Stimulated activated CD4-positive, alpha-beta T cell treated with anti-CD3 and anti-CD28 coated beads, Interleukin-2, amount 100 ng/mL, for 4 hours (primary cell): ENCODE results near the gene NKIRAS2.
A peak's percentile ranks its signal among the peaks of the same experiment; 100 is the strongest.
"Not testable (repeated sequence)": the region's sequence is repeated elsewhere in the genome, so short reads cannot be mapped to it uniquely, and the experiment has no call there.

Experiments
- DNase-seq: peaks from one replicate; pipeline ENCODE4 v3.0.0-alpha.2; 2020; ENCODE audit warnings: low read depth

The NKIRAS2 gene

DNA sequence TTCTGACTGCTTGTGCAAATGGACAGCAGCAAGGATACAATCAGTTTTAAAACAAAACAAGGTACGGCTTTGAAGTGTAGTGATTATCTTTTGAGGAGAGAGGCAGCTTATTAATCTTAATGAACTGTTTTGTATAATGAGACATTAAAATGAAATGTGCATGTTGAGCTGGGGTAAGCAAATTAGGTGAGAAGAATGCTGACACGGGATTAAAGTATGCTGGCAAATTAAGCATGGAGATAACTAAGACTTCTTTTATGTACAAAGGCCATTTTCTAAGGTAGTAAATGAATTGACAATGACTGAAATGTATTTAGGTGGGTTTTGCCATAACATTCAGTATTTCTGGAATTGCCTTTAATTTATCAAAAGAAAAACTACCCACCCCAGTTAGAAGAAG is 21.4 kb upstream of the NKIRAS2 start:
- DNase-seq = no peak

DNA sequence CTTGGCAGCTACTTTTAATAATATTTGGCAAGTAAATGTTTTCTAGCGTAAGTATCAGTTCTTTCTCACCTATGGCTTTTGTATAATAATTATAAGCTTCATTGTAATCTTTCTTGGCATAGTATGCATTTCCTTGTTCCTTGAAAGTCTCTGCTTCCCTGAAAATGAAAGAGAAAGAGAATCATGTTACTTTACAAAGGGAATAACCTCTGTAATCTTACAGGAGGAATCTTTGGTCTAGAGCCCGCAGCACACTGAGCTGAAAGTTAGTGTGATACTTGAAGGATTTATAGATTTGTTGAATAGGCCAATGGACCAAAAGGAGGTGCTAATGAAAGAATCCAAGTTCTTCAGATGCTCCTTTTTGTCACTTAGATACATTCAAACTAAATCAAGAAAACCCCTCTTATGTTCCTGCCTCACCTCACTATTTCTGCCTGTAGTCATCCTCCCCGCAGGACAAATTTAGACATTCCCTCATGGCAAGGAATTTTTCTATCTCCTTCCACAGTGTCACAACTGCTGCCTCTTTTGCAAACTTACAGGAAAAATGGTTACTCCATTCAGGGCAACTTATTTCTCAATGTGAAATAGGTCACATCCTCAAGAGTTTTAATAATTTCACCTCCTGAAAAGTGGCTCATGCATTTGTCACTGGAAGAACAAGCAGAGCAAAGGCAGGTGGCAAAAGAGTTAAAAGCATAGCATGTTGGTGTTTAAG is 19.3 kb upstream of the NKIRAS2 start:
- no peak for DNase-seq

DNA sequence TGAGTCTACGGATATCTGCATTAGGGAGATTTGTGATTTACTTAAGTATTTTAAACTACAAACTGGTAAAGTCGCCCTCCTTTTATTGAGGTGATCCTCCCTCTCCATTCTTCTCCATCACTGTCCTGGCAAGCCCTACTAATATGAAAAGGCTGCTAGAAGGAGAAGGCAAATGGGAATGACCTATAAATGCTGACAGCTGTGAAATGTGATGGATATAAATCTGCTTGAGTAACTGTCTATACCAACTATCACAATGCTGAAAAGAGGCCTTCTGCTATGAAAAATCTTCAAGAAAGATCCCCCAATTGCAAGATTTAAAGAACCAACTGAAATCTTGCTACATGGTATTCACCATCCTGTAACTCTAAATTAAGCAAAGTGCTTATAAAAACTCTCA is 18.2 kb upstream of the NKIRAS2 start:
- DNase-seq = no peak

DNA sequence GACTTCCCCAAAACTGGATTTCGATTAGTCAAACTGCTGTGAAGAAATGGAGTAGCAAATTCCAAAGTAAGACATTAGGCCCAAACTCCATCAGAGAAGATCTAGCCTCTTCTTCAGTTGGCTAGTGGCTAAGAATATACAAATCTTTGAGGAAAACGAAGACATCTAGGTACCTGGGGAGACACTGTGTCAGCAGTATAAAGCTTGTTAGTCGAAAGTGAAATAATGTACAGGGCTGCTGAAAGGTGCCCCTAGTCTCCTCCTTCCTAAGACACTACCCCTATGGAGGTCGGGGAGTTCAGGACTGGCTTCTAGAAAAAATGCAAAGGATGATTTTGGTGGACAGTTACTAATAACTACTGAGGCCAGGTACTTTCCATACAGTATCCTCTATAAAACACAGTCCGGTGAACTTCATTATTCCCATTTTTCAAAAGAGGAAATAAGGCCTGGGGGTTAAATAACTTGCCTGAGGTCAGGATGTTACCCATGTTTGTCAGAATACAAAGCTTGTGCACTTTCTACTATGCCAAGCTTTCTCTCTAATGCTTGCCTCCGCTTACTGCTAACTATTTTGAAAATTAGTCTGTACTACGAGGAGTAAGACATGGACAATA is 17.6 kb upstream of the NKIRAS2 start:
- DNase-seq = no peak

DNA sequence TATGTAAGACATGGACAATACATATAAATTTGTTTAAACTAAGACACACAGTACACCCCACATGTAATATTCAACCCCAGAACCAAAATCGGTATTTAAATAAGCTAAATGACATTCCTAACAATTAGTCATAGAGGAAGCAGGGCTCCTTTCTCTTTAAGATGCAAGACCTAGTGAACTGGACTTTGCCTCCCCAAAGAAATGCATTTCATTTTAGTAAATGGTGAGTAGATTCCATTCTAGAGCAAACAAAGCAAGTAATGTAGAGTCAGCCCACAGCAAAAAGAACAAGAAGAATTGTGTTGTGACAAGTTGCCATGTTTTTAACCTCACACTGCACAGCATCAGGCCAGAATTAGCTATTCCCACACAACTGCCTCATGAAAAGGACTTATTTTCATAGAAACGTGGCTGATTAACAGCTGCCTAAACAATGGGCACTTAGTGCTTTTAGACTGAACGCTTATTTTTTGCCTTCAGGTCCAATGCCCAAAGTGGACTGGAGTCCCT is 17.0 kb upstream of the NKIRAS2 start:
- no peak for DNase-seq

DNA sequence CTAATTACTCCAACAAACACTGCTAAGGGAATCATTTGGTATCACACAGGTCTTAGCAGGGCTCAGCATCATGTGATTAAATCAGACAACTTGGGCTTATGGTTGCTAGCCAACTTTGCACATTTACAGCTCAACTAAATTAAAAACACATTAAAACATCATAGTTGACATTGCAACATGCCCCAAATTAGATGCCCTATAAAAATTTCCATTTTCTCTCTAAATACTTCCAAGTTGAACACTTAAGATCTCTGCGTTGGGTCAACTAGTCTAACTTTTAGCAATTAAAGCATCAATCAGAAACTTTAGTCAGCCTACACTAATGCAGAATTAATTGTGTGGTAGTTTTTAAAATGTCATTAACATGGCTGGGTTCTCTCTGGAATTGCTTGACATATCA is 14.7 kb upstream of the NKIRAS2 start:
- no peak for DNase-seq

DNA sequence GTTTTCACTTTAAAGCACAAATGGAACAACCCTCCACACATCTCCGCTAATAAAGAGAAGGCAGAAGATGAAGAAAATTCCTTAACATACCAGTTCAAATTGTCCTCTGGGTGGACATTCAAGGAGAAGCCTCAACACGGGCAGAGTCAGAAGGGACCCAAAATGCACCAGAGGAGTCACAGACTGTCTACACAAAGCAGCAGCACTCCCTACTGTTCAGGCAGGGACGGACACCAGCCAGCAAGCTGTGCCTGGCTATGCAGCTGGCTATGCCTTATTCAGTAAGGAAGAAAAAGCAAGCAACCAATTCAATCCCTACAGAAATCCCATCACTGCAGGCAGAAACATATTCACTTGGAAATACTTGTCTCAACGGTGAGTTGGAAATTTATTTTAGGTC is 10.7 kb upstream of the NKIRAS2 start:
- no peak for DNase-seq

DNA sequence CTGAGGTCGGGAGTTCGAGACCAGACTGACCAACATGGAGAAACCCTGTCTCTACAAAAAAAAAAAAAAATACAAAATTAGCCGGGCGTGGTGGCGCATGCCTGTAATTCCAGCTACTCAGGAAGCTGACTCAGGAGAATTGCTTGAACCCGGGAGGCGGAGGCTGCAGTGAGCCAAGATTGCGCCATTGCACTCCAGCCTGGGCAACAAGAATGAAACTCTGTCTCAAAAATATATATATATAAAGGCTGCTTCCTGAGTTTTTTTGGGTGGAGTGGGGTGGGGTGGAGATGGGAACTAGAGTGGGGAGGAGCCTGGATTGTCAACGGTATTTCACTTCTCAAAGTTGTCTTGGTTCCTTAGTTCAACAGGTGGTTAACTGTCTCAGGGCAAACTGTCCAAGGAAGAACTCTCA is 9.6 kb upstream of the NKIRAS2 start:
- DNase-seq = not testable (repeated sequence)

DNA sequence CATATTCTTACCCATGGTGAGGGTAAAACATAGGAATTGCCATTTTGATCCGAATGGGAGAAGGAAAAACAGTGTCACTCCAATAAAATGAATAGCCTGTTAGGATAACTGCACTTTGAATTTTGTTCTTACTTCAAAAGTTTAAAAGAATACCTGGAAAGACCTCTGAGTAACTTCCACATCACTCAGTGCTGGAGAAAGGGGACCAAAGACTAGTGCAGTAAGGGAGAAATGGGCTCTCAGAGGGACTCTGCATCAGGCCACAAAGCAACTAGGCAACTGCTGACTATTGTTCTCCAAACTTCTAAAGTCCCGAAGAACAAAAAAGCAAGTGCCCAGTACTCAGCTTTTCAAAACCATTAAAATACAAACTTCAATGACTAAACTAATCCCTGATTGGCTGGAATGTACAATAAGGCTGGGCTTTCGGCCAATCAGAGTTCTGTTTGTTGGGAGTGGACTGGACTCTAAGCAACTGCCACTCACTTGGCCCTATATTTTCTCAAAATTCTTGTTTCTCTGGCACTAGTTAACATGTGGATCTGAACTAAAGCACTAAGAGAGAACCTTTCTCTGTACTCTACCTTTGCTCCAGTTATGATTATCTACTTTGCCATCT is 8.9 kb upstream of the NKIRAS2 start:
- no peak for DNase-seq

DNA sequence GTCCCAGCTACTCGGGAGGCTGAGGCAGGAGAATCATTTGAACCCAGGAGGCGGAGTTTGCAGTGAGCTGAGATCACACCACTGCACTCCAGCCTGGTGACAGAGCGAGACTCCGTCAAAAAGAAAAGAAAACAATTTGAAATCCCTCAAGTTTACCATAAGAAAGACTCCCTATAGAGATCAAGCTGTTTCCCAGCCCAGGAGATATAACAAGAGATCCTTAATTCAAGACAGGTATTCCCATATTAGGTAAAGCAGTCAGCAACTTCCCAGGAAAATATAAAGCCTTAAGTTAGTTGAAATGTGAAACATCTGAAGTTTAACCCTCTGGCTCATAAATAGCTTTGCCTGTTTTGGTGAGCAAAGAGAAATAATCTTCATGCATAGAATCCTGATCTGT is 7.5 kb upstream of the NKIRAS2 start:
- DNase-seq = not testable (repeated sequence)

DNA sequence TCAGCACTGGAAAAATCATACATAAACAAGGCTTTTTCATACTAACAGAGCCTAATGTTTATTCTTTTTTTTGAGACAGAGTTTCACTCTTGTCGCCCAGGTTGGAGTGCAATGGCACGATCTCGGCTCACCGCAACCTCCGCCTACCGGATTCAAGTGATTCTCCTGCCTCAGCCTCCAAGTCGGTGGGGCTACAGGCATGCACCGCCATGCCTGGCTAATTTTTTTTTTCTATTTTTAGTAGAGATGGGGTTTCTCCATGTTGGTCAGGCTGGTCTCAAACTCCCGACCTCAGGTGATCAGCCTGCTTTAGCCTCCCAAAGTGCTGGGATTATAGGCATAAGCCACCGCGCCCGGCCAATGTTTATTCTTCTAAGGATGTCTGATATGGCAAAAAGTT is 6.2 kb upstream of the NKIRAS2 start:
- DNase-seq = not testable (repeated sequence)

DNA sequence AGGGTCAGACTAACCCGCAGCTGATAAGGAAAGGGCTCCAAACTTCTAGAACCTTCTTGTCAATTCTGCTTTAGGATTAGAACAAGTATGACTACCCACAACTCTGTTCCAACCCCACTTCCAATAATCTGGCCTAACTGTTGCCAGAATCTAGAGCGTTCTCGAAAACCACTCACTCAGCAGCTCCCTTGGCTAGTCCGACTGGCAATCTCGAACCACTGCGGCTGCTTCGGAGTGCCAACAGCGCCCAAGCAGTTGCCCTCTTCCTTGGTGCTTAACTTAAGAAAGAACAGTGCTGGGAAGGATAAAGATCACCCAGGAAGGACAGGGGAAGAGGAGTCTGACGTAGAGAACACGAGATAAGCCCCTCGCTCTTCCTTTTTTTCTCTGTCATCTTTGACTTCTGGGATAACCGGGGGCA is 3.5 kb upstream of the NKIRAS2 start:
- DNase-seq = no peak

DNA sequence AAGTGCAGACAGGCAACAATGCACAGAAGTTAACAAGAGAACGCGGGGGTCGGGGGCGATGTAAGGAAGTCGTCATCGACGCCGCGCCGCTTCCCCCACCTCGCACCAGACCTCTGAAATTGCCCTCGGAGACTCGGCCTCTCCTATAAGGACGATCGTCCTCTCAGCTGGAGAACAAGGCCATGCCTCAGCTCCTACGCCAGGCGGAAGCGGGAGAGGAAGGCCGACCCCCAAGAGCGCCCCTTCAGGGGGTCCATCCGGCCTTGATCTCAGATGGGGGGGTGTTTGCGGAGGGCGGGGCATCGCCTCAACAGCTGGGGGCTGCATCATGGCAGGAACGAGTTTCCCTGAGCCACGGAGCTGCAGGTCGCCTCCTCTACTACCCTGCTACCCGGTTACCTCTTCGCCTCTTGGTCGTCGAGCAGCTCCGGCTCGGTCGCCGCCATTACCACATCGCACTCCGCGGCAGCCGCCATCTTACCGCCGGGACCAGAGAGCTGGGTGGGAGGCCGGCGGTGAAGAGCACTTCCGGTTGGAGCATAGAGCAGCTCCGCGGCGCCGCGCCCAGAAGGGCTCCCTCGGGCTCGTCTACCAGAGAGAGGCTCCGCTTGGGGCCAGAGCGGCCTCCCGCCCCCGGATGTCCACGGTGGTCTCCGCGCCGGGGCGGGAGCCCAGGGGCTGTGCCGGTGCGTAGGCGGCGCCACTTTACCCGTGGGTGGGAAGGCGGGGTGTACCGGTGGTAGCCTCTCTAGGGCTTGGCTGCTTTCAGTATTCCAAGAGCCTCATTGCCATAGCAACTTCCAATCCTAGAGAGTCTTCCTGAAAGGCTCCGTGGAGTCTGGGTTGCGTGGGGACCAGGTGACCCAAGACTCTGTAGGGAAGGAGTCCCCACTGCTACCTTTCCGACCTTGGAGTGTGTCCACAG is 2.7 kb upstream of the NKIRAS2 start, which contains the start of gene DNAJC7:
DNAJC7 (minus strand) TSS at position 499 of the 925 bp plus-strand sequence; CDS start at position 476, 23 bp downstream.
- peak; percentile 87 for DNase-seq

DNA sequence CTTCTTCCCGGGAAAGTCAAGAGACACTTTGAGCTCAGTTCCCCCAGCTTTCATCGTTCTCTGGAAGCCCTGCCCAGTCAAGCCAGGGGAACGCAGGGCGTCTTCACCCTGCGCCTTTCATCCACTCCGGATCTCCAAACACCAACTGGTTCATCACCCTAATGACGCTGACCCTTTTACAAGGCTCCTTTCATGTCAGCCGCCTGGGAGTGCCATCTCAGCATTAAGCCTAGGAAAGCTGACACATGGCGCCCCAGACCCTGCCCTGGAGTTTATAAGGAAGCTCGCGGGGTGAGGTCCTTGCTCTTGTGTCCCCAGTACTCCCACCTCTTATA is 2.1 kb upstream of the NKIRAS2 start:
- DNase-seq = no peak

DNA sequence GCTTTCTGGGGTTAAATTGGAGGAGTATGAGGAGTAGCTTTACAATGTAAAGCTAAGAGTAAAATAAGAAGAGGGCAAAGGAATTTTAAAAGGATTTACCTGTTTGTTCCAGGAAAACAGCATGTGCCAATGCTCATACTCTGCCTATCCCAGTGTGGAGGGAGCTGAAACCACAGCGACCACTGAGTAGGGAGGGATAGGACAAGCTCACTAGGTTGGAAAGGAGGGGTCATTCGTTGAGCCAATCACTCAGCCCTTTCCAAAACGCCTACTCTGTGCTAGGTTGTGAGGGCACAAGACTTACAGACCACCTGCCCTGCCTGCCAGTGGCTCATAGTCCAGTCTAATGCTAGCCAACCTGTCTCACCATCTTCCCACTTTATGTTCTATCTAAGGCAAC is 1.6 kb upstream of the NKIRAS2 start:
- no peak for DNase-seq

DNA sequence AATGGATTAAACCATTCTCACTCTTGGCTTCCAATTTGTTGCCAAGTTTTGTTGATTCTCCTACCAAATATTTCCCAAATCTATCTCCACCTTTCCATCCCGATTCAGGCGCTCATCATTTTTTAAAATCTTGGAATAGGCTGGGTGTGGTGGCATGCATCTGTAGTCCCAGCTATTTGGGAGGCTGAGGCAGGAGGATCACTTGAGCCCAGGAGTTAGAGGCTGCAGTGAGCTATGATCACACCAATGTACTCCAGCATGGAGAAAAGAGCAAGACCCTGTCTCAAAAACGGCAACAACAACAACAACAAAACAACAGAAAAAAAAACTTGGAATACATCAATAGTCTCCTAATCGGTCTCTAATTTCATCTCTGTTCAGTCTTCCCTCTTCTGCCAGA is 902 bp upstream of the NKIRAS2 start:
- no peak for DNase-seq

DNA sequence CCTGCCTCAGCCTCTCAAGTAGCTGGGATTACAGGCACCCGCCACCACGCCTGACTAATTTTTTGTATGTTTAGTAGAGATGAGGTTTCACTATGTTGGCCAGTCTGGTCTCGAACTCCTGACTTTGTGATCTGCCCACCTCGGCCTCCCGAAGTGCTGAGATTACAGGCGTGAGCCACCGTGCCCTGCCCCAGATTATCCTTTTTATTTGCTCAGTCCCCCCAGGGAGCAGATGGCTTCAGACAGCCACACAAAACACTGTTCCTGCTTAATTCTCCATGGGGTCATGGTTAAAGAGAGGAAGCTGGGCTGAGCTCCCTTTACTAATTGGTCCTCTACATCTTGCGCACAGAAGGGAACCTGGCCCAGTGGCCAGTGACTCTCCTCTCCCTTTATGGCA is 955 bp downstream of the NKIRAS2 start:
- DNase-seq = not testable (repeated sequence)

DNA sequence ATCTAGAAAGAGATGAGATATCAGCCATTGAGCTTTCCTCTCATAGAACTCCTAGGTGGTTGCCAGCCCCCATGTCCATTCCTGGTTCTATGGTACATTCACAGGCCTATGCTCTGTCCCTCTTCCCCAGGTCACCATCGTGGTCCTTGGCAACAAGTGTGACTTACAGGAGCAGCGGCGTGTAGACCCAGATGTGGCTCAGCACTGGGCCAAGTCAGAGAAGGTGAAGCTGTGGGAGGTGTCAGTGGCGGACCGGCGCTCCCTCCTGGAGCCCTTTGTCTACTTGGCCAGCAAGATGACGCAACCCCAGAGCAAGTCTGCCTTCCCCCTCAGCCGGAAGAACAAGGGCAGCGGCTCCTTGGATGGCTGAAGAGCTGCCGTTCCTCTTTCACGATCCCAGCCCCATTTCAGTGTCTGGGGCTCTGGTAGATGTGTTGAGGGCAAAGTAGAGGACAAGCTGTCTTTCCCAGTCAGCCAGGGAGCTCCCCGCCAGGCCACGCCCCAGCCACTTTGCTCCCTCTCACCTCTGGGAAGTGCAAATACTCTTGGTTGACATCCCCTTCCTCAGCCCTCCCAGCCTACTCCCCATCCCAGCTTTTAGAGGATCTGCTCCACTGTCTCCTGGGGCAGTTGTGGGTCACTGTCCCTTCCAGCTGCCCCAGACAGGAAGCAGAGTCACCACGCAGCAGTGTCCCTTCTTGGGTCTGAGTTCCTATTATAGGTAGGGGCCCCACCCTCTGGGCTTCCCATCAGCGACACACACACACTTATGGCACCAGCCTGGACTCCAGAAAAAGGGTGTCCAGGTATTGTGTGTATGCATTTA is 3.8 kb downstream of the NKIRAS2 start:
- no peak for DNase-seq

DNA sequence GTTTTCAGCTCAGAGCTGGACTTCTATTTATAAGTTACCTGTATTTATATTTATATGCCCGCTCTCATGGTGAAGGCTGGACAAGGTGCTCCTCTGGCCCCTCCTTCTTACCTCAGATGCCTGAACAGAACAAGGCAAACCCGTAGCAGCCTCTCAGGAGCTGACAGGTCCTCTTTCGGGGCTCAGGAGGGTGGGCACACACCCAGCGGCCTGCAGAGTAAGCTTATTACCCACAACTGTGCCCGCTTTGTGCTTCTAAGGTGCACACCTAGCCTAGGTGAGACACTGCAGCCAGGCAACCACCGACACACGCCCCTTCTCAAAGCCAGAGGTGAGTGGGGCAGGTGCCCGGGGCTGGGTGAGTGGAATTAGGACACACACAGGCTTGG is 5.3 kb downstream of the NKIRAS2 start:
- DNase-seq = no peak

DNA sequence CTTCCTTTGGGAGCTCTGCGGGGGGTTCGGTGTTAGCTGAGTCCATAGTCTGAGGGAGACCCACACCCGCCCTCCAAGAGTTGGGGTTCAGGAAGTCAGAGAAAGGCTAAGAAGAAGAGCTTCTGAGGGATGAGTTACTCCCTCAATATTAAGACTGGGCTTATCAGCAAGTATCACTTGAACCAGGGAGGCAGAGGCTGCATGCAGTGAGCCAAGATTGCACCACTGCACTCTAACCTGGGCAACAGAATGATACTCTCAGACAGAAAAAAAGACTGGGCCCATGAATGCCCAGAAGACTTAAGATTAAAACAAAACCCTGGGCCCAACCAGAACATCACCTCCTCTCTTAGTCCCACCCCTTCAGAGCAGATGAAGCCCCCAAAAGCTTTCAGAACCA is 6.0 kb downstream of the NKIRAS2 start:
- DNase-seq = no peak

DNA sequence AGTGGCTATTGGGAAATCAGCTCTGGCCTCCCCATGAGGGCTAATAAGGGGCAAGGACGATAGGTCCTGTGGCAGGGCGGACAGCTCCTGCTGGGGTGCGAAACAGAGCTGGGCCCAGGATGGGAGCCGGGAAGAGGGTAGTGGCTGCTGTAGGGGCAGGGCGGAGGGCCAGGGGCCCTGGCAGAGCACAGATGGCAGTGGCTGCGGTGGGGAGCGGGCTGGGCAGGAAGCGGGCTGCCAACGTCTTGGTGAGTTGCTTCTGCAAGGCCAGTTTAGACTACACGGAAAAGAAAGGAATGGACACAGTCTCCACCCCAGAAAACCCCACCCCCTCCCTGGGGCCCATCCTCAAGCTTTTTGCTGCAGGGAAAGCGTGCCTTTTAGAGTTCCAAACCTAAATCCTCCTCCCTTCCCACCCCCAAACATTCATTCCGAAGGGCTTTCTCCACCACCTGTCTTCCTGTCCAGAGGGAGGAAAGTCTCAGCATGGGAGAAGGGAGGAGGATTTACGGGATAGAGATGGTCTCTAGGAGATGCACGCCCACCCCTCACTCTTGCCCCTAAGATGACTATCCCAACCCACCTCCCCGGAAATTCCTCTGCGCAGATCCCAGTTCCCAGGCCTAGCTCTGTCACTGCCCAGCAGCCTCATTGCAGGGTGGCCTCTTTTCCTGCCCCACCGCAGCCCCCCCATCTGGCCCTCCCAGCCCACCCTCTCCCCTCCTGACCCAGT is 7.1 kb downstream of the NKIRAS2 start:
- DNase-seq = no peak
